Lung (tissue), 12 donors: ENCODE data around the gene ABCA7. TPM values are rescaled to one million over a fixed set of nuclear protein-coding genes. Genes with fewer than 3 reads are reported as not detected.

Experiments
- ATAC-seq: fragments of 200-7000 bp; cut with Tn5 transposase; one replicate; pipeline ENCODE4 v1.9.1; 2020; ENCODE audit warnings: moderate number of reproducible peaks; ENCODE audit not compliant: insufficient read depth, low FRiP score
- DNase-seq, 3 donors: peaks; one replicate each; pipeline ENCODE4 v3.0.0-alpha.2; 2013 to 2017
- H3K27ac ChIP-seq, 2 donors: one replicate each; pipeline ENCODE4 v1.5.1; 2013; ENCODE audit warnings: mild to moderate bottlenecking in 2 of 2, moderate library complexity in 2 of 2, control low read depth in 1 of 2, inconsistent platforms in 1 of 2, low read depth in 1 of 2, low read length in 1 of 2
- H3K27me3 ChIP-seq, 3 donors: one replicate each; pipeline ENCODE4 v1.5.1; 2013; ENCODE audit warnings: low read length in 2 of 3; ENCODE audit not compliant: control insufficient read depth in 3 of 3, insufficient read depth in 3 of 3
- H3K36me3 ChIP-seq, 4 donors: one replicate each; pipeline ENCODE4 v1.5.1; 2013; ENCODE audit warnings: low read length in 4 of 4, mild to moderate bottlenecking in 1 of 4, moderate library complexity in 1 of 4; ENCODE audit not compliant: control insufficient read depth in 4 of 4, insufficient read depth in 4 of 4
- H3K4me1 ChIP-seq, 5 donors: one replicate each; pipeline ENCODE4 v1.5.1; 2013; ENCODE audit warnings: low read length in 5 of 5, mild to moderate bottlenecking in 2 of 5, moderate library complexity in 1 of 5; ENCODE audit not compliant: control insufficient read depth in 5 of 5, insufficient read depth in 5 of 5
- H3K4me3 ChIP-seq: one replicate; pipeline ENCODE4 v1.5.1; 2013; ENCODE audit warnings: mild to moderate bottlenecking, control low read depth, moderate library complexity
- H3K9ac ChIP-seq, 2 donors: one replicate each; pipeline ENCODE4 v1.5.1; 2013; ENCODE audit warnings: low read length in 2 of 2, control low read depth in 1 of 2; ENCODE audit not compliant: insufficient read depth in 1 of 2
- H3K9me3 ChIP-seq, 4 donors: one replicate each; pipeline ENCODE4 v1.5.1; 2013; ENCODE audit warnings: low read length in 3 of 4, mild to moderate bottlenecking in 1 of 4, moderate library complexity in 1 of 4; ENCODE audit not compliant: control insufficient read depth in 4 of 4, insufficient read depth in 3 of 4
- WGBS, 2 donors: extraction: QIAGEN DNeasy Blood & Tissue Kit; methylation state at CpG; one replicate each; pipeline ENCODE4 v1.1.7; 2013; 5-methylcytosine and 5-hydroxymethylcytosine counted together
- polyA plus RNA-seq, 2 donors: library from polyadenylated mRNA; stranded (reverse); fragments of 200-250 nt; gene quantifications; one replicate each; pipeline ENCODE4 v1.2.1, GENCODE V29; 2013
- total RNA-seq, 2 donors: library from RNA; depleted of rRNA in 1 of 2; stranded (reverse); fragments of >200 nt in 1 of 2; gene quantifications; one replicate each; pipeline ENCODE4 v1.2.1, GENCODE V29; 2014 to 2021
- TF ChIP-seq, protein P1 (sequence below): IDR thresholded peaks from 2 replicates; pipeline ENCODE4 v1.5.1; 2012; ENCODE audit warnings: mild to moderate bottlenecking; ENCODE audit errors: control extremely low read depth, extremely low read depth
- donor health status: control.
- donor health status: control.
- donor health status: Bipolar disorder and iron deficiency.
- donor health status: healthy.
- donor health status: DM: yes; HTN: yes; CAD: no.

The ABCA7 gene
- total and polyA plus RNA-seq, 4 donors: 20.1 to 54.4 (median 41.7) TPM

DNA sequence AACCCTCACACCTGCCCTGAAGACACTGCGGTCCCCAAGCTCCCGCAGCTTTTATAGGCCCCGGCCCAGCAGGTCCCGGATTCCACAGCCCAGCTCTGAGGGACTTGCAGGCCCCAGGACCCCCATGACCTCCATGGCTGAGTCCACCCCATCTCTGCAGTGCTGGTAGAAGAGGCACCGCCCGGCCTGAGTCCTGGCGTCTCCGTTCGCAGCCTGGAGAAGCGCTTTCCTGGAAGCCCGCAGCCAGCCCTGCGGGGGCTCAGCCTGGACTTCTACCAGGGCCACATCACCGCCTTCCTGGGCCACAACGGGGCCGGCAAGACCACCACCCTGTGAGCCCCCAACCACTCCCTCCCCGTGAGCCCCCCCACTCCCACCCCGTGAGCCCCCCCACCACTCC, 9.2 kb downstream of the ABCA7 start:
- Histone ChIP-seq H3K9ac (no peak overlapping the region), H3K9me3 (no peaks in the 10 kb centered on the region), H3K36me3 (peaks cover 0 to 10% (median 0%) of the 10 kb centered on the region in 4 donors), H3K4me1 (no peaks in the 10 kb centered on the region), H3K27ac (no peak overlapping the region), H3K4me3 (no peak overlapping the region), H3K27me3 (no peaks in the 10 kb centered on the region)
- DNase-seq: no peak
- TF ChIP-seq, protein P1, sequence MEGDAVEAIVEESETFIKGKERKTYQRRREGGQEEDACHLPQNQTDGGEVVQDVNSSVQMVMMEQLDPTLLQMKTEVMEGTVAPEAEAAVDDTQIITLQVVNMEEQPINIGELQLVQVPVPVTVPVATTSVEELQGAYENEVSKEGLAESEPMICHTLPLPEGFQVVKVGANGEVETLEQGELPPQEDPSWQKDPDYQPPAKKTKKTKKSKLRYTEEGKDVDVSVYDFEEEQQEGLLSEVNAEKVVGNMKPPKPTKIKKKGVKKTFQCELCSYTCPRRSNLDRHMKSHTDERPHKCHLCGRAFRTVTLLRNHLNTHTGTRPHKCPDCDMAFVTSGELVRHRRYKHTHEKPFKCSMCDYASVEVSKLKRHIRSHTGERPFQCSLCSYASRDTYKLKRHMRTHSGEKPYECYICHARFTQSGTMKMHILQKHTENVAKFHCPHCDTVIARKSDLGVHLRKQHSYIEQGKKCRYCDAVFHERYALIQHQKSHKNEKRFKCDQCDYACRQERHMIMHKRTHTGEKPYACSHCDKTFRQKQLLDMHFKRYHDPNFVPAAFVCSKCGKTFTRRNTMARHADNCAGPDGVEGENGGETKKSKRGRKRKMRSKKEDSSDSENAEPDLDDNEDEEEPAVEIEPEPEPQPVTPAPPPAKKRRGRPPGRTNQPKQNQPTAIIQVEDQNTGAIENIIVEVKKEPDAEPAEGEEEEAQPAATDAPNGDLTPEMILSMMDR: no peak
- no peak for ATAC-seq
- WGBS, 2 donors: 96 to 97% methylated on average over 16 to 17 of the region's 17 CpGs

DNA sequence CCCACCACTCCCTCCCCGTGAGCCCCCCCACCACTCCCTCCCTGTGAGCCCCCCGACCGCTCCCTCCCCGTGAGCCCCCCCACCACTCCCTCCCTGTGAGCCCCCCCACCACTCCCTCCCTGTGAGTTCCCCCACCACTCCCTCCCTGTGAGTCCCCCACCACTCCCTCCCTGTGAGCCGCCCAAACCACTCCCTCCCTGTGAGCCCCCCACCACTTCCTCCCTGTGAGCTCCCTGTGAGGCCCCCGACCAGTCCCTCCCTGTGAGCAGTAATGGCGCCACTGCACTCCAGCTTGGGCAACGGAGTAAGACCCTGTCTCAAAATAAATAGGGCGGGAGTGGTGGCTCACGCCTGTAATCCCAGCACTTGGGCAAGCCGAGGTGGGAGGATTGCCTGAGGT, 9.9 kb downstream of the ABCA7 start:
- Histone ChIP-seq H3K27ac (no peak overlapping the region), H3K4me1 (no peaks in the 10 kb centered on the region), H3K36me3 (peaks cover 0 to 10% (median 0%) of the 10 kb centered on the region in 4 donors), H3K4me3 (no peak overlapping the region), H3K27me3 (no peaks in the 10 kb centered on the region), H3K9ac (no peak overlapping the region), H3K9me3 (no peaks in the 10 kb centered on the region)
- TF ChIP-seq, protein P1: no peak
- DNase-seq (no peak), ATAC-seq (no peak)
- WGBS, 2 donors: 51 to 76% methylated on average over 7 to 11 of the region's 11 CpGs

DNA sequence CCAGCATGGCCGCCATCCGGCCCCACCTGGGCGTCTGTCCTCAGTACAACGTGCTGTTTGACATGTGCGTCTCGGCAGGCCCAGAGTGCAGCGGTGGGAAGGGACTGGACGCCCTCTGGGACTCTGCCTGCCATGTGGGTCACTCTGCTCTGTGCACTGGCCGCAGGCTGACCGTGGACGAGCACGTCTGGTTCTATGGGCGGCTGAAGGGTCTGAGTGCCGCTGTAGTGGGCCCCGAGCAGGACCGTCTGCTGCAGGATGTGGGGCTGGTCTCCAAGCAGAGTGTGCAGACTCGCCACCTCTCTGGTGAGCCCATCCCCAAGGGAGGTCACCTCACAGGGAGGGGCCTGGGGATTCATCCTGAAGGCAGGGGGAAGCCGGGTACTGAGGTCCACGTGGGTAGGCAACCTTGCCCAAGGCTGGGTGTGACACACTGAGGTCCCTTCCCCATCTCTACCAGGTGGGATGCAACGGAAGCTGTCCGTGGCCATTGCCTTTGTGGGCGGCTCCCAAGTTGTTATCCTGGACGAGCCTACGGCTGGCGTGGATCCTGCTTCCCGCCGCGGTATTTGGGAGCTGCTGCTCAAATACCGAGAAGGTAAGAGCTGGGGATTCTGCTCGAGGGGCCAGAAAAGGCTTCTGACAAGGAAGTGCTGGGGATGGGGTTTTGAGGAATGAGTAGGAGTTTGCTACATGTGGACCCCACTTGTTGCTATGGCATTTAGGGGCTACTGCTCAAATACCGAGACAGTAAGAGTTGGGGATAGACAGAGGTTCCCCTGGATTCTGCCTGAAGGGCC, 11.3 kb downstream of the ABCA7 start:
- H3K4me3 ChIP-seq: no peak overlapping the region
- H3K27ac ChIP-seq: no peak overlapping the region
- WGBS, 2 donors: 90 to 93% methylated on average over 31 of the region's 31 CpGs
- ATAC-seq: no peak
- H3K27me3 ChIP-seq: no peaks in the 10 kb centered on the region
- no peak overlapping the region for H3K9ac ChIP-seq
- TF ChIP-seq, protein P1: no peak
- DNase-seq: no peak
- no peaks in the 10 kb centered on the region for H3K4me1 ChIP-seq
- peaks cover 0 to 4% (median 0%) of the 10 kb centered on the region in 4 donors for H3K9me3 ChIP-seq
- H3K36me3 ChIP-seq: peaks cover 0 to 14% (median 0%) of the 10 kb centered on the region in 4 donors
